Upper lobe of left lung (tissue), 4 donors: ENCODE results near the gene ELF1.

Experiments used
- CTCF ChIP-seq, 6 experiments: fragments of 450-650 bp in 4 of 6; fragments of 200-600 bp in 2 of 6; sonication (generic) in 2 of 6; IDR thresholded peaks; one replicate each; pipeline ENCODE4 v1.5.1; 2016 to 2019; ENCODE audit warnings: antibody characterized with exemption in 6 of 6
- EP300 ChIP-seq, 4 donors: sonication (generic); formaldehyde crosslinking; IDR thresholded peaks; one replicate each; pipeline ENCODE4 v1.5.1; 2017; ENCODE audit warnings: antibody characterized with exemption in 4 of 4, control low read depth in 2 of 4
- POLR2A ChIP-seq, 4 donors: fragments of 450-650 bp; IDR thresholded peaks; one replicate each; pipeline ENCODE4 v1.5.1; 2016 to 2017; ENCODE audit warnings: antibody characterized with exemption in 4 of 4, mild to moderate bottlenecking in 2 of 4
- POLR2AphosphoS5 ChIP-seq, 2 donors: sonication (generic); formaldehyde crosslinking; IDR thresholded peaks; one replicate each; pipeline ENCODE4 v1.5.1; 2017; ENCODE audit warnings: antibody characterized with exemption in 2 of 2

- no peak for TF ChIP-seq CTCF (IDR thresholded peaks at IDR 0.05)
- TF ChIP-seq POLR2A (IDR thresholded peaks at IDR 0.05), result no peak
- TF ChIP-seq POLR2AphosphoS5 (IDR thresholded peaks at IDR 0.05), result no peak
- TF ChIP-seq EP300 (IDR thresholded peaks at IDR 0.05), result no peak
These were observed 38.7 kb downstream of the ELF1 start for GRCh38 chr13:40980461-40980860.
